RWPE2 (cell line): ENCODE results near the gene GAPT.

Experiments used
- ATAC-seq: fragments of 200-7000 bp; cut with Tn5 transposase; 3 replicates; pipeline ENCODE4 v1.9.1; 2021; ENCODE audit warnings: low read depth
- DNase-seq: peaks from one replicate; pipeline ENCODE4 v3.0.0-alpha.2; 2020; ENCODE audit warnings: low spot score
- H3K27ac ChIP-seq: fragments of 450-650 bp; 2 replicates; pipeline ENCODE4 v1.5.1; 2017; ENCODE audit warnings: mild to moderate bottlenecking; ENCODE audit not compliant: poor library complexity, severe bottlenecking
- H3K27me3 ChIP-seq: fragments of 250-450 bp; sonication (Bioruptor Pico); 2 replicates; pipeline ENCODE4 v1.5.1; 2021; ENCODE audit warnings: mild to moderate bottlenecking, moderate library complexity; ENCODE audit not compliant: insufficient read depth, poor library complexity, severe bottlenecking
- H3K36me3 ChIP-seq: fragments of 250-450 bp; sonication (Bioruptor Pico); 2 replicates; pipeline ENCODE4 v1.5.1; 2020; ENCODE audit warnings: low read depth, mild to moderate bottlenecking, moderate library complexity
- H3K4me1 ChIP-seq: fragments of 250-450 bp; sonication (Bioruptor Pico); 2 replicates; pipeline ENCODE4 v1.5.1; 2021; ENCODE audit warnings: mild to moderate bottlenecking, moderate library complexity; ENCODE audit not compliant: insufficient read depth, poor library complexity, severe bottlenecking
- H3K4me3 ChIP-seq: fragments of 250-450 bp; sonication (Bioruptor Pico); 2 replicates; pipeline ENCODE4 v1.5.1; 2021; ENCODE audit warnings: mild to moderate bottlenecking, moderate library complexity; ENCODE audit not compliant: severe bottlenecking
- H3K9me3 ChIP-seq: fragments of 250-450 bp; sonication (Bioruptor Pico); 2 replicates; pipeline ENCODE4 v1.5.1; 2021; ENCODE audit warnings: mild to moderate bottlenecking, moderate library complexity; ENCODE audit not compliant: severe bottlenecking
- CTCF ChIP-seq: fragments of 450-650 bp; IDR thresholded peaks from one replicate; pipeline ENCODE4 v1.5.1; 2017; ENCODE audit warnings: mild to moderate bottlenecking, moderate library complexity; ENCODE audit not compliant: poor library complexity, severe bottlenecking

The GAPT gene

GRCh38 chr5:58460002-58460731 is 31.1 kb upstream of the GAPT start, which contains the start of gene PLK2:
TSS of gene PLK2 (minus strand) at chr5:58460086. CDS start at chr5:58459959, 127 bp downstream.
- peak; percentile 90 for DNase-seq
- peak within 1 kb of the TSS; percentile 91 for H3K4me3 ChIP-seq
- H3K27ac ChIP-seq = peak within 1 kb of the TSS; percentile 82

GRCh38 chr5:58460732-58461286 is 30.4 kb upstream of the GAPT start:
- peaks cover 24% of the 10 kb centered on the region for H3K4me1 ChIP-seq
- H3K27me3 ChIP-seq = no peaks in the 10 kb centered on the region
- H3K27ac ChIP-seq = peak overlapping the region; percentile 82
- TF ChIP-seq CTCF = peak; percentile 97
- H3K4me3 ChIP-seq = peak overlapping the region; percentile 91
- peaks cover 39% of the 10 kb centered on the region for H3K36me3 ChIP-seq
- ATAC-seq (peak; percentile 62), DNase-seq (peak; percentile 90)
- H3K9me3 ChIP-seq = no peaks in the 10 kb centered on the region

More at GRCh38 chr5:58460002-58460731, 31.1 kb upstream of the GAPT start, which contains the start of gene PLK2:
- ATAC-seq = peak; percentile 61
- peaks cover 28% of the 10 kb centered on the region for H3K4me1 ChIP-seq
- TF ChIP-seq CTCF = no peak
- peaks cover 45% of the 10 kb centered on the region for H3K36me3 ChIP-seq
- no peaks in the 10 kb centered on the region for H3K27me3 ChIP-seq
- H3K9me3 ChIP-seq = no peaks in the 10 kb centered on the region

- H3K36me3 ChIP-seq = peaks cover 25% of the 10 kb centered on the region
- DNase-seq (no peak), ATAC-seq (no peak)
- no peak overlapping the region for H3K4me3 ChIP-seq
- peak overlapping the region; percentile 82 for H3K27ac ChIP-seq
- no peak for TF ChIP-seq CTCF
- peaks cover 12% of the 10 kb centered on the region for H3K4me1 ChIP-seq
- no peaks in the 10 kb centered on the region for H3K9me3 ChIP-seq
- H3K27me3 ChIP-seq = no peaks in the 10 kb centered on the region
Measured at GRCh38 chr5:58462154-58462553, 29.1 kb upstream of the GAPT start.

GRCh38 chr5:58462623-58463230 is 28.5 kb upstream of the GAPT start:
- TF ChIP-seq CTCF = peak; percentile 91
- peak overlapping the region; percentile 82 for H3K27ac ChIP-seq

More at GRCh38 chr5:58462623-58463230, 28.5 kb upstream of the GAPT start:
- Histone ChIP-seq H3K4me3 (no peak overlapping the region), H3K27me3 (no peaks in the 10 kb centered on the region), H3K9me3 (no peaks in the 10 kb centered on the region), H3K4me1 (peaks cover 9% of the 10 kb centered on the region), H3K36me3 (peaks cover 19% of the 10 kb centered on the region)
- ATAC-seq (no peak), DNase-seq (no peak)
